Gastroesophageal sphincter (tissue), 3 donors: ENCODE measurements around the gene GDPD5.
A peak's percentile ranks its signal among the peaks of the same experiment; 100 is the strongest.

Source experiments
- CTCF ChIP-seq, 4 experiments: fragments of 200-600 bp in 2 of 4; fragments of 450-650 bp in 2 of 4; sonication (generic) in 1 of 4; IDR thresholded peaks; one replicate each; pipeline ENCODE4 v1.5.1; 2017 to 2019; ENCODE audit warnings: antibody characterized with exemption in 4 of 4, mild to moderate bottlenecking in 2 of 4, moderate library complexity in 2 of 4
- EP300 ChIP-seq: sonication (generic); formaldehyde crosslinking; IDR thresholded peaks from one replicate; pipeline ENCODE4 v1.6.1; 2017; ENCODE audit warnings: antibody characterized with exemption, mild to moderate bottlenecking
- POLR2AphosphoS5 ChIP-seq: sonication (generic); formaldehyde crosslinking; IDR thresholded peaks from one replicate; pipeline ENCODE4 v1.6.1; 2017; ENCODE audit warnings: antibody characterized with exemption

GRCh38 chr11:75547617-75548058 lies 21.9 kb upstream of the GDPD5 start:
- no peak for TF ChIP-seq EP300
- TF ChIP-seq CTCF (IDR thresholded peaks at IDR 0.05) = peak in 3 of 4 experiments; percentile 89 to 94 (median 91)
- TF ChIP-seq POLR2AphosphoS5 = no peak
